K562 (cell line): ENCODE results near the gene CHDH. TPM values are rescaled to one million over a fixed set of nuclear protein-coding genes. Genes with fewer than 3 reads are reported as not detected.

Source experiments
- HDAC8 ChIP-seq: fragments of 450-650 bp; IDR thresholded peaks from 2 replicates; pipeline ENCODE4 v1.6.1; 2016; ENCODE audit warnings: mild to moderate bottlenecking, missing genetic modification characterization, moderate library complexity, missing compliant biosample characterization
- HMG20A ChIP-seq: fragments of 450-650 bp; formaldehyde crosslinking; conservative IDR thresholded peaks from 2 replicates; pipeline ENCODE4 v1.4.0; 2020; ENCODE audit warnings: mild to moderate bottlenecking, mixed read lengths
- KAT2B ChIP-seq: IDR thresholded peaks from one replicate; pipeline ENCODE4 v1.6.1; 2012; ENCODE audit warnings: low read depth, mild to moderate bottlenecking, control low read depth, inconsistent platforms, low read length, moderate library complexity
- MEIS2 ChIP-seq: fragments of 450-650 bp; IDR thresholded peaks from 2 replicates; pipeline ENCODE4 v1.6.1; 2014; ENCODE audit warnings: mild to moderate bottlenecking; ENCODE audit not compliant: partially characterized antibody
- NR2C1 ChIP-seq, 2 experiments: fragments of 450-650 bp; IDR thresholded peaks; 2 replicates each; pipeline ENCODE4 v1.6.1; 2017; ENCODE audit warnings: mild to moderate bottlenecking in 2 of 2, antibody characterized with exemption in 1 of 2, inconsistent platforms in 1 of 2, missing compliant biosample characterization in 1 of 2, missing genetic modification characterization in 1 of 2
- TBP ChIP-seq: optimal IDR thresholded peaks from 2 replicates; pipeline ENCODE3; 2011; ENCODE audit warnings: low read depth, low read length, improper control_type of control experiment
- ZNF253 ChIP-seq: fragments of 250-450 bp; sonication (Bioruptor Pico); conservative IDR thresholded peaks from 2 replicates; pipeline ENCODE4 v1.6.1; 2021; ENCODE audit warnings: mild to moderate bottlenecking
- ZNF780A ChIP-seq: fragments of 250-450 bp; sonication (Bioruptor Pico); IDR thresholded peaks from 2 replicates; pipeline ENCODE4 v1.5.0; 2021; ENCODE audit warnings: mild to moderate bottlenecking
- polyA plus RNA-seq, 8 experiments: library from polyadenylated mRNA; depleted of rRNA in 4 of 8; stranded (reverse) in 5 of 8; unstranded in 3 of 8; fragments of >200 nt; fragmentation: Nextera tagmentation in 2 of 8; fragmentation: Illumina TruSeq in 1 of 8; extraction: Ambion mirVana in 2 of 8; extraction: Trizol in 1 of 8; gene quantifications; 2 replicates each; pipeline versions ENCODE4 v1.2.1 to v1.2.3, GENCODE V29; 2011 to 2014; ENCODE audit warnings: inconsistent platforms in 1 of 8, missing spikeins in 1 of 8
- total RNA-seq, 7 experiments: library from RNA; depleted of rRNA in 6 of 7; stranded (reverse); fragments of >200 nt in 6 of 7; fragmentation: Illumina TruSeq in 2 of 7; extraction: Trizol in 2 of 7; gene quantifications; 2 replicates each; pipeline versions ENCODE4 v1.2.1 to v1.2.3, GENCODE V29; 2011 to 2021; ENCODE audit warnings: low replicate concordance in 1 of 7
- TF ChIP-seq, protein P1 (sequence below): sonication (generic); formaldehyde crosslinking; IDR thresholded peaks from 2 replicates; pipeline ENCODE4 v1.8.1; 2022; ENCODE audit warnings: missing genetic modification reagents
- TF ChIP-seq, protein P2 (sequence below): fragments of 450-650 bp; formaldehyde crosslinking; IDR thresholded peaks from 2 replicates; pipeline ENCODE4 v1.4.0; 2022; ENCODE audit warnings: missing genetic modification characterization

CHDH gene
- total and polyA plus RNA-seq, 9 of the 15 experiments (the other 6 are each of a cell fraction or from before 2014, with no cell fraction given) = 0.06 to 1.9 (median 0.46) TPM

DNA sequence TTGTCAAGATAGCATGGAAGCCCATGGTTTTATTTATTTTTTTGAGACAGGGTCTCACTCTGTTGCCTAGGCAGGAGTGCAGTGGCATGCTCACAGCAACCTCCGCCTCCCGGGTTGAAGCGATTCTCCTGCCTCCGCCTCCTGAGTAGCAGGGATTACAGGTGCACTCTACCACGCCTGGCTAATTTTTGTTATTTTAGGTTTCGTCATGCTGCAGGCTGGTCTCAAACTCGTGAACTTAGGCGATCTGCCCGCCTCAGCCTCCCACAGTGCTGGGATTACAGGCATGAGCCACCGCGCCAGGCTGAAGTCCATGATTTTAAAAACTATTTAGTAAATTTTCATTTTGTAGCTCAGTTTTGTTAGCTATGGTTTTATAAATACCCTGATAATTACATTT is 38.4 kb upstream of the CHDH start (continued):
- no peak for TF ChIP-seq TBP
- no peak for TF ChIP-seq MEIS2
- no peak for TF ChIP-seq HDAC8 (tag)
- TF ChIP-seq NR2C1 (IDR thresholded peaks at IDR 0.05) = no peak
- no peak for TF ChIP-seq NR2C1 (tag; IDR thresholded peaks at IDR 0.05)
- TF ChIP-seq, protein P1, sequence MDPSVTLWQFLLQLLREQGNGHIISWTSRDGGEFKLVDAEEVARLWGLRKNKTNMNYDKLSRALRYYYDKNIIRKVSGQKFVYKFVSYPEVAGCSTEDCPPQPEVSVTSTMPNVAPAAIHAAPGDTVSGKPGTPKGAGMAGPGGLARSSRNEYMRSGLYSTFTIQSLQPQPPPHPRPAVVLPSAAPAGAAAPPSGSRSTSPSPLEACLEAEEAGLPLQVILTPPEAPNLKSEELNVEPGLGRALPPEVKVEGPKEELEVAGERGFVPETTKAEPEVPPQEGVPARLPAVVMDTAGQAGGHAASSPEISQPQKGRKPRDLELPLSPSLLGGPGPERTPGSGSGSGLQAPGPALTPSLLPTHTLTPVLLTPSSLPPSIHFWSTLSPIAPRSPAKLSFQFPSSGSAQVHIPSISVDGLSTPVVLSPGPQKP (CRISPR knock-in tag) = no peak
- TF ChIP-seq ZNF253 (CRISPR knock-in tag) = no peak
- no peak for TF ChIP-seq KAT2B
- TF ChIP-seq ZNF780A = no peak
- TF ChIP-seq, protein P2, sequence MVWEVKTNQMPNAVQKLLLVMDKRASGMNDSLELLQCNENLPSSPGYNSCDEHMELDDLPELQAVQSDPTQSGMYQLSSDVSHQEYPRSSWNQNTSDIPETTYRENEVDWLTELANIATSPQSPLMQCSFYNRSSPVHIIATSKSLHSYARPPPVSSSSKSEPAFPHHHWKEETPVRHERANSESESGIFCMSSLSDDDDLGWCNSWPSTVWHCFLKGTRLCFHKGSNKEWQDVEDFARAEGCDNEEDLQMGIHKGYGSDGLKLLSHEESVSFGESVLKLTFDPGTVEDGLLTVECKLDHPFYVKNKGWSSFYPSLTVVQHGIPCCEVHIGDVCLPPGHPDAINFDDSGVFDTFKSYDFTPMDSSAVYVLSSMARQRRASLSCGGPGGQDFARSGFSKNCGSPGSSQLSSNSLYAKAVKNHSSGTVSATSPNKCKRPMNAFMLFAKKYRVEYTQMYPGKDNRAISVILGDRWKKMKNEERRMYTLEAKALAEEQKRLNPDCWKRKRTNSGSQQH = no peak
- TF ChIP-seq HMG20A (CRISPR knock-in tag) = no peak
